ENCODE measurements around the gene PRR3. TPM values are rescaled to one million over a fixed set of nuclear protein-coding genes. Genes with fewer than 3 reads are reported as not detected.

Gene PRR3
- total and polyA plus RNA-seq, 2 of the 13 experiments (the other 11 are each of a cell fraction or from before 2014, with no cell fraction given), result 14.6 to 21.2 TPM

DNA sequence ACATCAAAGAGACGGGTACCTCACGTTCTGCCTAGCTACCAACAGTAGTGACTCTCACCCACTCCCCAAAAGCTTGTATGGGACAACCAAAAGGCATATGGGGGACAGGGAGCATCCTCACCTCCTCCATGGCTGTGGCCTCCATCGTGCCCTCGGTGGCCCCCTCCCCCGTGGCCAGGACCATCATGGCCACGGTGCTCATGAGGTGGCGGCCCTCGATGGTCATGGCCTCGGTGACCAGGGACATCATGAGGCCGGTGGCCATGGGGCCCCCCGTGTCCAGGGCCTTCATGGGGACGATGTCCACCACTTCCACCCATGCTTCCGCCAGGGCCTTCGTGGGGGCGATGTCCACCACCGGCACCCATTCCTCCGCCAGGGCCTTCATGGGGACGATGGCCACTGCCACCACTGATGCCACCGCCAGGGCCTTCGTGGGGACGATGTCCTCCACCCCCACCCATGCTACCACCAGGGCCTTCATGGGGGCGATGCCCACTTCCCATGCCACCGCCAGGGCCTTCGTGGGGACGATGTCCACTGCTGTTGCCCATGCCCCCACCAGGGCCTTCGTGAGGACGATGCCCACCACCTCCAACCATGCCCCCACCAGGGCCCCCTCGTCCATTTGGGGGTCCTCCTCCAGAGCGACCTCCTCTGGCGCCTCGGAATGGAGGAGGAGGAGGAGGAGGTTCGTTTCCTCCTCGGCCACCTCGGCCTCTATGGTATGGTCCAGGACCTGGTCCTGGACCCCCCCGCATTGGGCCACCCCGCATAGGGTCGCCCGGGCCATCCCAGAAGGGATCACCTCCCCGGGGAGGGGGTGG, 44.9 kb downstream of the PRR3 start (continued):
- TF ChIP-seq, protein P1, sequence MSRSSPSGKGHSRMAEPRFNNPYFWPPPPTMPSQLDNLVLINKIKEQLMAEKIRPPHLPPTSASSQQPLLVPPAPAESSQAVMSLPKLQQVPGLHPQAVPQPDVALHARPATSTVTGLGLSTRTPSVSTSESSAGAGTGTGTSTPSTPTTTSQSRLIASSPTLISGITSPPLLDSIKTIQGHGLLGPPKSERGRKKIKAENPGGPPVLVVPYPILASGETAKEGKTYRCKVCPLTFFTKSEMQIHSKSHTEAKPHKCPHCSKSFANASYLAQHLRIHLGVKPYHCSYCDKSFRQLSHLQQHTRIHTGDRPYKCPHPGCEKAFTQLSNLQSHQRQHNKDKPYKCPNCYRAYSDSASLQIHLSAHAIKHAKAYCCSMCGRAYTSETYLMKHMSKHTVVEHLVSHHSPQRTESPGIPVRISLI (CRISPR knock-in tag; IDR thresholded peaks at IDR 0.05; ENCODE audit: borderline replicate concordance), result no peak
- TF ChIP-seq POLR2A (IDR thresholded peaks at IDR 0.05; ENCODE audit: insufficient read depth in 1 of 2, low read depth in 2 of 2, low read length in 2 of 2), result peak; percentile 30 to 44; a peak in 3 of 4 replicates
- TF ChIP-seq, protein P2, sequence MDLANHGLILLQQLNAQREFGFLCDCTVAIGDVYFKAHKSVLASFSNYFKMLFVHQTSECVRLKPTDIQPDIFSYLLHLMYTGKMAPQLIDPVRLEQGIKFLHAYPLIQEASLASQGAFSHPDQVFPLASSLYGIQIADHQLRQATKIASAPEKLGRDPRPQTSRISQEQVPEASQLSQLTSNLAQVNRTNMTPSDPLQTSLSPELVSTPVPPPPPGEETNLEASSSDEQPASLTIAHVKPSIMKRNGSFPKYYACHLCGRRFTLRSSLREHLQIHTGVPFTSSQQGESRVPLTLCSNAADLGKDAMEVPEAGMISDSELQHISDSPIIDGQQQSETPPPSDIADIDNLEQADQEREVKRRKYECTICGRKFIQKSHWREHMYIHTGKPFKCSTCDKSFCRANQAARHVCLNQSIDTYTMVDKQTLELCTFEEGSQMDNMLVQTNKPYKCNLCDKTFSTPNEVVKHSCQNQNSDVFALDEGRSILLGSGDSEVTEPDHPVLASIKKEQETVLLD (CRISPR knock-in tag; IDR thresholded peaks at IDR 0.05; ENCODE audit: low read depth), result no peak
- TF ChIP-seq ZNF264 (CRISPR knock-in tag; IDR thresholded peaks at IDR 0.05), result no peak
- TF ChIP-seq, protein P3, sequence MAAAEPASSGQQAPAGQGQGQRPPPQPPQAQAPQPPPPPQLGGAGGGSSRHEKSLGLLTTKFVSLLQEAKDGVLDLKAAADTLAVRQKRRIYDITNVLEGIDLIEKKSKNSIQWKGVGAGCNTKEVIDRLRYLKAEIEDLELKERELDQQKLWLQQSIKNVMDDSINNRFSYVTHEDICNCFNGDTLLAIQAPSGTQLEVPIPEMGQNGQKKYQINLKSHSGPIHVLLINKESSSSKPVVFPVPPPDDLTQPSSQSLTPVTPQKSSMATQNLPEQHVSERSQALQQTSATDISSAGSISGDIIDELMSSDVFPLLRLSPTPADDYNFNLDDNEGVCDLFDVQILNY (CRISPR knock-in tag; conservative IDR thresholded peaks at IDR 0.05), result no peak
- TF ChIP-seq, protein P4, sequence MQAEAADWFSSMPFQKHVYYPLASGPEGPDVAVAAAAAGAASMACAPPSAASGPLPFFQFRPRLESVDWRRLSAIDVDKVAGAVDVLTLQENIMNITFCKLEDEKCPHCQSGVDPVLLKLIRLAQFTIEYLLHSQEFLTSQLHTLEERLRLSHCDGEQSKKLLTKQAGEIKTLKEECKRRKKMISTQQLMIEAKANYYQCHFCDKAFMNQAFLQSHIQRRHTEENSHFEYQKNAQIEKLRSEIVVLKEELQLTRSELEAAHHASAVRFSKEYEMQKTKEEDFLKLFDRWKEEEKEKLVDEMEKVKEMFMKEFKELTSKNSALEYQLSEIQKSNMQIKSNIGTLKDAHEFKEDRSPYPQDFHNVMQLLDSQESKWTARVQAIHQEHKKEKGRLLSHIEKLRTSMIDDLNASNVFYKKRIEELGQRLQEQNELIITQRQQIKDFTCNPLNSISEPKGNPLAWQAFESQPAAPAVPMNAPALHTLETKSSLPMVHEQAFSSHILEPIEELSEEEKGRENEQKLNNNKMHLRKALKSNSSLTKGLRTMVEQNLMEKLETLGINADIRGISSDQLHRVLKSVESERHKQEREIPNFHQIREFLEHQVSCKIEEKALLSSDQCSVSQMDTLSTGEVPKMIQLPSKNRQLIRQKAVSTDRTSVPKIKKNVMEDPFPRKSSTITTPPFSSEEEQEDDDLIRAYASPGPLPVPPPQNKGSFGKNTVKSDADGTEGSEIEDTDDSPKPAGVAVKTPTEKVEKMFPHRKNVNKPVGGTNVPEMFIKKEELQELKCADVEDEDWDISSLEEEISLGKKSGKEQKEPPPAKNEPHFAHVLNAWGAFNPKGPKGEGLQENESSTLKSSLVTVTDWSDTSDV (CRISPR knock-in tag; IDR thresholded peaks at IDR 0.05), result 0 out of 2 replicates have a peak, but pooled peaks have one; percentile 27
- no peak for TF ChIP-seq ZNF260 (CRISPR knock-in tag; IDR thresholded peaks at IDR 0.05; ENCODE audit: borderline replicate concordance, low read depth)
- no peak for TF ChIP-seq ARNT (IDR thresholded peaks at IDR 0.05)
- TF ChIP-seq, protein P5, sequence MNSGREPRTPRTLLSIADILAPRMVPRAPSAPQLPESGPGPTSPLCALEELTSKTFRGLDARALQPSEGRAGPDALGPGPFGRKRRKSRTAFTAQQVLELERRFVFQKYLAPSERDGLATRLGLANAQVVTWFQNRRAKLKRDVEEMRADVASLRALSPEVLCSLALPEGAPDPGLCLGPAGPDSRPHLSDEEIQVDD (CRISPR knock-in tag; IDR thresholded peaks at IDR 0.05; ENCODE audit: borderline replicate concordance), result no peak
- no peak for TF ChIP-seq ZNF737 (CRISPR knock-in tag; IDR thresholded peaks at IDR 0.05; ENCODE audit: borderline replicate concordance)
- no peak for TF ChIP-seq KLF16 (CRISPR knock-in tag; IDR thresholded peaks at IDR 0.05)
- TF ChIP-seq ZNF230 (CRISPR knock-in tag; IDR thresholded peaks at IDR 0.05), result no peak
- no peak for TF ChIP-seq ZNF605 (CRISPR knock-in tag; IDR thresholded peaks at IDR 0.05)
- no peak for TF ChIP-seq BHLHE40 (IDR thresholded peaks at IDR 0.05; ENCODE audit: low read length)
- TF ChIP-seq, protein P6, sequence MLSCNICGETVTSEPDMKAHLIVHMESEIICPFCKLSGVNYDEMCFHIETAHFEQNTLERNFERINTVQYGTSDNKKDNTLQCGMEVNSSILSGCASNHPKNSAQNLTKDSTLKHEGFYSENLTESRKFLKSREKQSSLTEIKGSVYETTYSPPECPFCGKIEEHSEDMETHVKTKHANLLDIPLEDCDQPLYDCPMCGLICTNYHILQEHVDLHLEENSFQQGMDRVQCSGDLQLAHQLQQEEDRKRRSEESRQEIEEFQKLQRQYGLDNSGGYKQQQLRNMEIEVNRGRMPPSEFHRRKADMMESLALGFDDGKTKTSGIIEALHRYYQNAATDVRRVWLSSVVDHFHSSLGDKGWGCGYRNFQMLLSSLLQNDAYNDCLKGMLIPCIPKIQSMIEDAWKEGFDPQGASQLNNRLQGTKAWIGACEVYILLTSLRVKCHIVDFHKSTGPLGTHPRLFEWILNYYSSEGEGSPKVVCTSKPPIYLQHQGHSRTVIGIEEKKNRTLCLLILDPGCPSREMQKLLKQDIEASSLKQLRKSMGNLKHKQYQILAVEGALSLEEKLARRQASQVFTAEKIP (CRISPR knock-in tag; IDR thresholded peaks at IDR 0.05; ENCODE audit: borderline replicate concordance), result no peak
- TF ChIP-seq, protein P7, sequence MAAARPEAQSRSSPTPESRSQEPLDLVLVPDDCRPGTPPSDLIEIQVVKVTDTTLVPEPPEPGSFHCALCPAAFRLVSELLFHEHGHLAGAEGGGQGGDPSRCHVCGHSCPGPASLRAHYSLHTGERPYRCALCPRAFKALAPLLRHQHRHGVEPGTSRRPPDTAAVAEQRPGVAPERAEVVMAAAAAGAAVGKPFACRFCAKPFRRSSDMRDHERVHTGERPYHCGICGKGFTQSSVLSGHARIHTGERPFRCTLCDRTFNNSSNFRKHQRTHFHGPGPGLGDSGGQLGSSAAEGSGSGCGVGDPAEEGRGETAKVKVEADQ (CRISPR knock-in tag; IDR thresholded peaks at IDR 0.05; ENCODE audit: borderline replicate concordance), result no peak
- TF ChIP-seq, protein P8, sequence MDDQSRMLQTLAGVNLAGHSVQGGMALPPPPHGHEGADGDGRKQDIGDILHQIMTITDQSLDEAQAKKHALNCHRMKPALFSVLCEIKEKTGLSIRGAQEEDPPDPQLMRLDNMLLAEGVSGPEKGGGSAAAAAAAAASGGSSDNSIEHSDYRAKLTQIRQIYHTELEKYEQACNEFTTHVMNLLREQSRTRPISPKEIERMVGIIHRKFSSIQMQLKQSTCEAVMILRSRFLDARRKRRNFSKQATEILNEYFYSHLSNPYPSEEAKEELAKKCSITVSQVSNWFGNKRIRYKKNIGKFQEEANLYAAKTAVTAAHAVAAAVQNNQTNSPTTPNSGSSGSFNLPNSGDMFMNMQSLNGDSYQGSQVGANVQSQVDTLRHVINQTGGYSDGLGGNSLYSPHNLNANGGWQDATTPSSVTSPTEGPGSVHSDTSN (CRISPR knock-in tag; IDR thresholded peaks at IDR 0.05; ENCODE audit: borderline replicate concordance), result no peak
